Glomerular visceral epithelial cell (primary cell): ENCODE data around the gene CLTA.
"Not testable (repeated sequence)": the region's sequence is repeated elsewhere in the genome, so short reads cannot be mapped to it uniquely, and the experiment has no call there.

Source experiments
- DNase-seq: peaks from one replicate; pipeline ENCODE4 v3.0.0-alpha.2; 2016; ENCODE audit errors: extremely low spot score

The CLTA gene

GRCh38 chr9:36239205-36239604 is 48.5 kb downstream of the CLTA start:
- not testable (repeated sequence) for DNase-seq

GRCh38 chr9:36239675-36240074 is 49.0 kb downstream of the CLTA start:
- not testable (repeated sequence) for DNase-seq

GRCh38 chr9:36245906-36246305 is 55.2 kb downstream of the CLTA start:
- DNase-seq: no peak

GRCh38 chr9:36247356-36247755 is 56.6 kb downstream of the CLTA start:
- DNase-seq: no peak

GRCh38 chr9:36248061-36248460 is 57.3 kb downstream of the CLTA start:
- peak; percentile 28 for DNase-seq

- DNase-seq: no peak
These were observed 58.5 kb downstream of the CLTA start for GRCh38 chr9:36249189-36249588.

- no peak for DNase-seq
These were observed 59.4 kb downstream of the CLTA start for GRCh38 chr9:36250079-36250478.

GRCh38 chr9:36251428-36251827 is 60.7 kb downstream of the CLTA start:
- DNase-seq: no peak

GRCh38 chr9:36258208-36258995 is 67.7 kb downstream of the CLTA start, which contains the start of gene GNE:
TSS of gene GNE (minus strand) at chr9:36258448. CDS start at chr9:36249355, 9,093 bp downstream.
- DNase-seq: peak; percentile 97

GRCh38 chr9:36258996-36259533 is 68.3 kb downstream of the CLTA start:
- DNase-seq: no peak
